ENCODE measurements around the gene PTPRN2.
A peak's percentile ranks its signal among the peaks of the same experiment; 100 is the strongest.

The PTPRN2 gene

GRCh38 chr7:158519633-158520174, 67.9 kb downstream of the PTPRN2 start:
- no peak overlapping the region for H3K4ac ChIP-seq (ENCODE audit: low read length)
- peaks cover 6 to 10% of the 10 kb centered on the region in 2 donors for H3K9me3 ChIP-seq (replicated peaks in 1 of 2; ENCODE audit: control insufficient read depth in 2 of 2, insufficient read depth in 1 of 2, low read depth in 1 of 2, low read length in 2 of 2)
- WGBS, 2 donors (ENCODE audit: extremely low coverage in 2 of 2, insufficient read length in 2 of 2, insufficient replicate concordance in 1 of 2), result no CpG with 5 or more reads among the region's 4 CpGs
- H3K18ac ChIP-seq (ENCODE audit: low read length), result no peak overlapping the region
- no peak overlapping the region for H3K4me2 ChIP-seq (ENCODE audit: insufficient read depth, low read length, poor library complexity, severe bottlenecking)
- no peak overlapping the region for H4K91ac ChIP-seq (ENCODE audit: low read depth, low read length, poor library complexity)
- no peak overlapping the region for H2BK5ac ChIP-seq (ENCODE audit: low read length)
- H3K14ac ChIP-seq (ENCODE audit: low read length), result no peak overlapping the region
- no peak overlapping the region for H3K27ac ChIP-seq (replicated peaks; ENCODE audit: low read length)
- H3K4me1 ChIP-seq (ENCODE audit: control insufficient read depth in 2 of 2, insufficient read depth in 1 of 2, low read depth in 1 of 2, low read length in 2 of 2), result no peaks in the 10 kb centered on the region
- H3K9ac ChIP-seq (ENCODE audit: low read depth, low read length, poor library complexity), result no peak overlapping the region
- H3K23ac ChIP-seq (ENCODE audit: low read depth, low read length, poor library complexity), result no peak overlapping the region
- no peaks in the 10 kb centered on the region for H3K27me3 ChIP-seq (ENCODE audit: control insufficient read depth in 3 of 3, insufficient read depth in 3 of 3, low read depth in 1 of 3, low read length in 3 of 3)
- no peak overlapping the region for H2AFZ ChIP-seq (ENCODE audit: low read length)
- no peak for DNase-seq (ENCODE audit: low spot score)
- no peak overlapping the region for H2AK5ac ChIP-seq (ENCODE audit: low read depth, low read length)
- no peak overlapping the region for H3K4me3 ChIP-seq (ENCODE audit: low read length in 2 of 2)
- peaks cover 5% of the 10 kb centered on the region for H3K79me1 ChIP-seq (ENCODE audit: low read depth, low read length)
- H4K8ac ChIP-seq (ENCODE audit: low read depth, low read length), result no peak overlapping the region
- no peak overlapping the region for H2BK15ac ChIP-seq (ENCODE audit: low read length)
- H3K36me3 ChIP-seq (replicated peaks in 1 of 2; ENCODE audit: control insufficient read depth in 2 of 2, insufficient read depth in 2 of 2, low read length in 2 of 2), result no peaks in the 10 kb centered on the region
- no peak overlapping the region for H2BK12ac ChIP-seq (ENCODE audit: low read length)
- H2BK120ac ChIP-seq (ENCODE audit: low read depth, low read length), result no peak overlapping the region

DNA sequence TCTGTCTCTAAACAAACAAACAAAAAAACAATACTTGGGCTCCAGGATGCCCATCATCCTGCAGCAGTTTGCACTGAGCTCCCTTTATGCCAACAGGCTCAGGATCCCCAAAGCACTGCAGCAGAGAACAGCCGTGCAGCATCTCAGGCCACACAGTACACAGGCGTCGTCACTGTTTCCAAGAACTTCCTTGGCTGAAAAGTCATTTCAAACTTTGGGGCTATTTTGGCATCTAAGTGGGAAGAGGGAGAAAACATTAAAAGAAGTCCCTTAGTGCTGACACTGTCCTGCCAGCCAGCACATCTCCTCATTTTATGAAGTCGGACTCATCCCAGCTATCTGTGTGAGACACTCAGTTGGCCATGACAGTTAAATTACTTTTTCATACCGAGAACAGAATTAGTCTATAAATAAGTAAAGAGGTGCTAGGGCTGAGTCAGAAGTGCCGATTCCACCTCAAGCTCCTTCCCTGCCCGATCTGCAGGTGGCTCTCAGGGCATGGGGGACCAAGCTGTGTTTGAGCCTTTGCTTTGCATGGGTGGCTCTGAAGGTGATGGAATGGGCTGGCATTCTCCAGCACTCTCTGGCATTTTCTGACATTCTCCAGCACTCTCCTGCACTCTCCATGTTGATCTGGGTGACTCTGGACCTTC, 68.5 kb downstream of the PTPRN2 start:
- no peak overlapping the region for H2BK5ac ChIP-seq (ENCODE audit: low read length)
- no peaks in the 10 kb centered on the region for H3K36me3 ChIP-seq (replicated peaks in 1 of 2; ENCODE audit: control insufficient read depth in 2 of 2, insufficient read depth in 2 of 2, low read length in 2 of 2)
- no peaks in the 10 kb centered on the region for H3K4me1 ChIP-seq (ENCODE audit: control insufficient read depth in 2 of 2, insufficient read depth in 1 of 2, low read depth in 1 of 2, low read length in 2 of 2)
- H3K27me3 ChIP-seq (ENCODE audit: control insufficient read depth in 3 of 3, insufficient read depth in 3 of 3, low read depth in 1 of 3, low read length in 3 of 3), result no peaks in the 10 kb centered on the region
- no peak overlapping the region for H2AFZ ChIP-seq (ENCODE audit: low read length)
- H3K4me3 ChIP-seq (ENCODE audit: low read length in 2 of 2), result no peak overlapping the region
- H3K9me3 ChIP-seq (replicated peaks in 1 of 2; ENCODE audit: control insufficient read depth in 2 of 2, insufficient read depth in 1 of 2, low read depth in 1 of 2, low read length in 2 of 2), result peaks cover 6 to 10% of the 10 kb centered on the region in 2 donors
- H3K9ac ChIP-seq (ENCODE audit: low read depth, low read length, poor library complexity), result peak overlapping the region; percentile 39
- no peak overlapping the region for H2AK5ac ChIP-seq (ENCODE audit: low read depth, low read length)
- no peak overlapping the region for H3K4ac ChIP-seq (ENCODE audit: low read length)
- peaks cover 5% of the 10 kb centered on the region for H3K79me1 ChIP-seq (ENCODE audit: low read depth, low read length)
- H2BK15ac ChIP-seq (ENCODE audit: low read length), result no peak overlapping the region
- DNase-seq (ENCODE audit: low spot score), result no peak
- H3K27ac ChIP-seq (replicated peaks; ENCODE audit: low read length), result no peak overlapping the region
- H4K8ac ChIP-seq (ENCODE audit: low read depth, low read length), result no peak overlapping the region
- no CpG with 5 or more reads among the region's 7 CpGs for WGBS, 2 donors (ENCODE audit: extremely low coverage in 2 of 2, insufficient read length in 2 of 2, insufficient replicate concordance in 1 of 2)
- no peak overlapping the region for H3K4me2 ChIP-seq (ENCODE audit: insufficient read depth, low read length, poor library complexity, severe bottlenecking)
- no peak overlapping the region for H4K91ac ChIP-seq (ENCODE audit: low read depth, low read length, poor library complexity)
- no peak overlapping the region for H3K23ac ChIP-seq (ENCODE audit: low read depth, low read length, poor library complexity)
- no peak overlapping the region for H3K18ac ChIP-seq (ENCODE audit: low read length)
- no peak overlapping the region for H2BK120ac ChIP-seq (ENCODE audit: low read depth, low read length)
- H3K14ac ChIP-seq (ENCODE audit: low read length), result no peak overlapping the region
- no peak overlapping the region for H2BK12ac ChIP-seq (ENCODE audit: low read length)

- no peak for DNase-seq (ENCODE audit: low spot score)
- Histone ChIP-seq H3K27me3 (ENCODE audit: control insufficient read depth in 3 of 3, insufficient read depth in 3 of 3, low read depth in 1 of 3, low read length in 3 of 3) (no peaks in the 10 kb centered on the region), H3K9ac (ENCODE audit: low read depth, low read length, poor library complexity) (no peak overlapping the region), H3K4me3 (ENCODE audit: low read length in 2 of 2) (no peak overlapping the region), H2BK5ac (ENCODE audit: low read length) (no peak overlapping the region), H3K36me3 (replicated peaks in 1 of 2; ENCODE audit: control insufficient read depth in 2 of 2, insufficient read depth in 2 of 2, low read length in 2 of 2) (no peaks in the 10 kb centered on the region), H2BK120ac (ENCODE audit: low read depth, low read length) (no peak overlapping the region), H4K91ac (ENCODE audit: low read depth, low read length, poor library complexity) (no peak overlapping the region), H3K79me1 (ENCODE audit: low read depth, low read length) (peaks cover 2% of the 10 kb centered on the region), H3K18ac (ENCODE audit: low read length) (no peak overlapping the region), H3K14ac (ENCODE audit: low read length) (no peak overlapping the region), H3K4me1 (ENCODE audit: control insufficient read depth in 2 of 2, insufficient read depth in 1 of 2, low read depth in 1 of 2, low read length in 2 of 2) (no peaks in the 10 kb centered on the region), H4K8ac (ENCODE audit: low read depth, low read length) (no peak overlapping the region), H3K9me3 (replicated peaks in 1 of 2; ENCODE audit: control insufficient read depth in 2 of 2, insufficient read depth in 1 of 2, low read depth in 1 of 2, low read length in 2 of 2) (peaks cover 6 to 10% of the 10 kb centered on the region in 2 donors), H2BK12ac (ENCODE audit: low read length) (no peak overlapping the region), H2AFZ (ENCODE audit: low read length) (no peak overlapping the region), H3K4me2 (ENCODE audit: insufficient read depth, low read length, poor library complexity, severe bottlenecking) (no peak overlapping the region), H3K27ac (replicated peaks; ENCODE audit: low read length) (no peak overlapping the region), H3K4ac (ENCODE audit: low read length) (no peak overlapping the region), H3K23ac (ENCODE audit: low read depth, low read length, poor library complexity) (no peak overlapping the region), H2AK5ac (ENCODE audit: low read depth, low read length) (no peak overlapping the region), H2BK15ac (ENCODE audit: low read length) (no peak overlapping the region)
- WGBS, 2 donors (ENCODE audit: extremely low coverage in 2 of 2, insufficient read length in 2 of 2, insufficient replicate concordance in 1 of 2), result no CpG with 5 or more reads among the region's 4 CpGs
These were observed 70.1 kb downstream of the PTPRN2 start for GRCh38 chr7:158517571-158517970.

GRCh38 chr7:158517072-158517471, 70.6 kb downstream of the PTPRN2 start:
- no peak overlapping the region for H2BK5ac ChIP-seq (ENCODE audit: low read length)
- no peak overlapping the region for H3K9ac ChIP-seq (ENCODE audit: low read depth, low read length, poor library complexity)
- H3K9me3 ChIP-seq (replicated peaks in 1 of 2; ENCODE audit: control insufficient read depth in 2 of 2, insufficient read depth in 1 of 2, low read depth in 1 of 2, low read length in 2 of 2), result peaks cover 3 to 8% of the 10 kb centered on the region in 2 donors
- no peak for DNase-seq (ENCODE audit: low spot score)
- no peak overlapping the region for H4K91ac ChIP-seq (ENCODE audit: low read depth, low read length, poor library complexity)
- WGBS, 2 donors (ENCODE audit: extremely low coverage in 2 of 2, insufficient read length in 2 of 2, insufficient replicate concordance in 1 of 2), result no CpG with 5 or more reads among the region's 11 CpGs
- no peak overlapping the region for H2AFZ ChIP-seq (ENCODE audit: low read length)
- H3K18ac ChIP-seq (ENCODE audit: low read length), result no peak overlapping the region
- H2BK12ac ChIP-seq (ENCODE audit: low read length), result no peak overlapping the region
- H3K4me3 ChIP-seq (ENCODE audit: low read length in 2 of 2), result no peak overlapping the region
- no peak overlapping the region for H2BK120ac ChIP-seq (ENCODE audit: low read depth, low read length)
- no peaks in the 10 kb centered on the region for H3K36me3 ChIP-seq (replicated peaks in 1 of 2; ENCODE audit: control insufficient read depth in 2 of 2, insufficient read depth in 2 of 2, low read length in 2 of 2)
- H3K23ac ChIP-seq (ENCODE audit: low read depth, low read length, poor library complexity), result no peak overlapping the region
- H2AK5ac ChIP-seq (ENCODE audit: low read depth, low read length), result peak overlapping the region; percentile 62
- H2BK15ac ChIP-seq (ENCODE audit: low read length), result no peak overlapping the region
- no peak overlapping the region for H4K8ac ChIP-seq (ENCODE audit: low read depth, low read length)
- H3K4me2 ChIP-seq (ENCODE audit: insufficient read depth, low read length, poor library complexity, severe bottlenecking), result no peak overlapping the region
- H3K4ac ChIP-seq (ENCODE audit: low read length), result no peak overlapping the region
- H3K27ac ChIP-seq (replicated peaks; ENCODE audit: low read length), result no peak overlapping the region
- H3K27me3 ChIP-seq (ENCODE audit: control insufficient read depth in 3 of 3, insufficient read depth in 3 of 3, low read depth in 1 of 3, low read length in 3 of 3), result no peaks in the 10 kb centered on the region
- peak overlapping the region; percentile 41 for H3K14ac ChIP-seq (ENCODE audit: low read length)
- no peaks in the 10 kb centered on the region for H3K4me1 ChIP-seq (ENCODE audit: control insufficient read depth in 2 of 2, insufficient read depth in 1 of 2, low read depth in 1 of 2, low read length in 2 of 2)
- H3K79me1 ChIP-seq (ENCODE audit: low read depth, low read length), result peaks cover 2% of the 10 kb centered on the region
